Mononuclear cell (primary cell): ENCODE measurements around the gene PPP1R12B. TPM values are rescaled to one million over a fixed set of nuclear protein-coding genes. Genes with fewer than 3 reads are reported as not detected.
"Not testable (repeated sequence)": the region's sequence is repeated elsewhere in the genome, so short reads cannot be mapped to it uniquely, and the experiment has no call there.

Source experiments
- H3K27me3 ChIP-seq: 2 replicates; pipeline ENCODE4 v1.6.0; 2011; ENCODE audit warnings: low read length, control low read depth; ENCODE audit not compliant: insufficient read depth
- H3K4me1 ChIP-seq: 2 replicates; pipeline ENCODE4 v1.5.1; 2011; ENCODE audit warnings: mild to moderate bottlenecking, low read length, control low read depth; ENCODE audit not compliant: insufficient read depth
- H3K4me3 ChIP-seq: 2 replicates; pipeline ENCODE4 v1.5.1; 2011; ENCODE audit warnings: mild to moderate bottlenecking, low read length, moderate library complexity
- H3K9me3 ChIP-seq: 2 replicates; pipeline ENCODE4 v1.5.1; 2011; ENCODE audit warnings: low read depth, mild to moderate bottlenecking, control low read depth, low read length
- total RNA-seq: library from RNA; depleted of rRNA; stranded (reverse); fragments of >200 nt; gene quantifications from one replicate; pipeline ENCODE4 v1.2.3, GENCODE V29; 2012

The PPP1R12B gene
- total RNA-seq, 1 donor = 22.4 TPM

DNA sequence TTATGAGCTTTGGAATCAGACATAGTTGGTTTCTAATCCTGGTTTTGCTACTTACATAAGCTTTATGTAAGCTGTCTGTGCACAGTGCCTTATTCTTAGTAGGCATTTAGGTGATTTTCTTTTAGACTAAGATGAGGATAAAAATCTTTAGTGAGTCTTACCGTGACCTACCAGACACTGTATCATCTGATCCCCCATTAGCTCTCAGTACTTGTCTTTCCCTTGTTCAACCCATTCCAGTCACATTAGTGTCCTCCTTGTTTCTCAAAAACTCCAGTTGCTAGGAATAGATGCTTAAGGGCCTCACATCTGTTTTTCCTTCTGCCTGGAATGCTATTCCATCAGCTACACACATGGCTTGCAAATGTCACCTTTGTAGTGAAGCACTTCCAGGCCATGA, 18.8 kb downstream of the PPP1R12B start:
- Histone ChIP-seq H3K9me3 (no peaks in the 10 kb centered on the region), H3K4me3 (no peak overlapping the region), H3K27me3 (no peaks in the 10 kb centered on the region), H3K4me1 (no peaks in the 10 kb centered on the region)

- H3K9me3 ChIP-seq, H3K4me3 ChIP-seq, H3K27me3 ChIP-seq: not testable (repeated sequence)
- peaks cover 12% of the 10 kb centered on the region for H3K4me1 ChIP-seq
Observed at GRCh38 chr1:202370906-202371305, 22.4 kb downstream of the PPP1R12B start.

DNA sequence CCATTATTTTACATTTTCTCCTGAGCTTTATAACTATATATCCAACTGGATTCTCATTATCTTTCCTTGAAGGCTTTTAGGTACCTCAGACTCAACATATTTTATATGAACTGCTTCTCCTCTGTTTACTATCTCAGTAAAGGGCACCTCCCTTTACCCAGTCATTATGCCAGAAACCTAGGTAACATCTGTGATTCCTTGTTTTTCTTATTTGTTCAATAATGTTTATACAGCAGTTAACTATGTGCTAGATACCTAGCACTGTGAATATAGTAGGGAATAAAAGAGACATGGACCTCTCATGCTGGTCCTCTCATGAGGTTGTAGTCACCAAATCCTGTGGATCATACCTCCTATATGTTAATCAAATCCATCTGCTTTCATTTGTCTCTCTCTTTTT, 25.6 kb downstream of the PPP1R12B start:
- no peak overlapping the region for H3K4me3 ChIP-seq
- no peaks in the 10 kb centered on the region for H3K9me3 ChIP-seq
- H3K4me1 ChIP-seq = peaks cover 12% of the 10 kb centered on the region
- no peaks in the 10 kb centered on the region for H3K27me3 ChIP-seq

DNA sequence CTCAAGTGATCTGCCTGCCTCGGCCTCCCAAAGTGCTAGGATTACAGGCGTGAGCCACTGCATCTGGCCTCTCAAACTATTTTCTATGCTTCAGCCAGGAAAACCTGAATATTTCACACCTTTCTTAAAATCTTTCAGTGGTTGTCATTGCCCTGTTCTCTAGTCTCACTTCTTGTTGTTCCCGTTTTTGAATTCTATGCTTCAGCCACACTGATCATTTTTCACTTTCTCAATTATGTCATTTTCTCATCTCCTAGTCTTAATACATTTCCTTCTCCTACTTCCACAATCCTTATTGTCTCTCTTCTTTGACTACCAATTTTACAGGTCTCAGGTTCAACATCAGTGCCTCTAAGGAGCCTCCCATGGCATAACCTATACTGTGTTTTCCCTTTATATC, 26.7 kb downstream of the PPP1R12B start:
- H3K27me3 ChIP-seq, H3K9me3 ChIP-seq, H3K4me3 ChIP-seq: not testable (repeated sequence)
- peaks cover 12% of the 10 kb centered on the region for H3K4me1 ChIP-seq

DNA sequence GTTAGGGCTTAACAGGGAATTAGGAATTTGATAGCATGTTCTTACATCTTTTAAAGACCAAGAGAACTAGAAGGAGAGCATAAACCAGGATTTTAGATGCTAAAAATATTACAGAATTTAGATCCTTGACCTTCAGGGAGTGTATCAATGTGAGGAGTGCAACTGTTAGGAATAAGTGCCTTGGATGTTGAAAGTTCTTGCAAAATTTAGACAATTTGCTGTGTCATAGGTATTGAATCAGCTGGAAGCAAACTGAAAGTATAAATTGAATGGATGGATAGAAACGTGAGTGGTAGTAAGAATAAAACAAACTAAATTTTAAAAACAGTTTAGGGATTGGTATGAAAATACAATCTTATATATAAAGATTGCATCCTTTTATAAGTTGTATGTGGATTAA, 27.7 kb downstream of the PPP1R12B start:
- H3K9me3 ChIP-seq = no peaks in the 10 kb centered on the region
- H3K4me1 ChIP-seq = peaks cover 12% of the 10 kb centered on the region
- no peaks in the 10 kb centered on the region for H3K27me3 ChIP-seq
- H3K4me3 ChIP-seq = no peak overlapping the region

DNA sequence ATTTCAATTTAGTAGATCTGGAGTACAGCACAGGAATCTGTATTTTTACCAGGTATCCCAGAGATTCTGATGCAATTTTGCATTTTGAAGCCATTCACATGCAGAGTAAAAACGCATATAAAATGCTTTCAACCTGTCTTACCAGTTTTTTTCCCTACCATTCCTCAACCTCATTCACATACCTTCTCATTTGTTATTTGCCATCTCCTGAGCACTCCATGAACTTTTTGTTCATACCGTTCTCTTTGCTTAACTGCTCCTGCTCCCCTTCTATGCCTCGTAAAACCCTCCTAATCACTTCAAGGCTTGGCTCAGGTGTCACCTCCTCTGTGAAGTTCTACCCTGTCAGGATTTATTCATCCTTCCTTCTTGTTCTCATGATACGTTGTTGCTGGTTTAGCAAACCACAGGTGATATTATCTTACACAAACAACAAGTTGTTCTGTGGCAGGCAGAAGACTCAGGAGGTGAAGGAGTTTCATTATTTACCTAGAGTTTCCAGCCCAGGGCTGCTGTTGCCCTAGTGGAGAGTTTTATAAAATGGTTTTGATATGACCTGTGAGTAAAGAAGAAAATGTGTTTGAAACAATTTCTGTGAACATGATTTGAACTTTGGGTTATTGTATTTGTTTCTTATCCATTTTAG, 31.5 kb downstream of the PPP1R12B start:
- not testable (repeated sequence) for H3K4me3 ChIP-seq, H3K27me3 ChIP-seq, H3K4me1 ChIP-seq, H3K9me3 ChIP-seq

- not testable (repeated sequence) for H3K4me1 ChIP-seq, H3K9me3 ChIP-seq, H3K4me3 ChIP-seq
Observed at GRCh38 chr1:202380535-202380934, 32.0 kb downstream of the PPP1R12B start.

GRCh38 chr1:202381867-202382266, 33.4 kb downstream of the PPP1R12B start:
- H3K27me3 ChIP-seq, H3K4me3 ChIP-seq, H3K4me1 ChIP-seq, H3K9me3 ChIP-seq: not testable (repeated sequence)

More at GRCh38 chr1:202380535-202380934, 32.0 kb downstream of the PPP1R12B start:
- not testable (repeated sequence) for H3K27me3 ChIP-seq

- H3K4me3 ChIP-seq, H3K27me3 ChIP-seq, H3K9me3 ChIP-seq: not testable (repeated sequence)
- peaks cover 11% of the 10 kb centered on the region for H3K4me1 ChIP-seq
Observed at GRCh38 chr1:202395831-202396230, 47.3 kb downstream of the PPP1R12B start.

- H3K4me3 ChIP-seq = no peak overlapping the region
- no peaks in the 10 kb centered on the region for H3K27me3 ChIP-seq
- peaks cover 11% of the 10 kb centered on the region for H3K4me1 ChIP-seq
- H3K9me3 ChIP-seq = no peaks in the 10 kb centered on the region
Observed at GRCh38 chr1:202397256-202397655, 48.8 kb downstream of the PPP1R12B start.

DNA sequence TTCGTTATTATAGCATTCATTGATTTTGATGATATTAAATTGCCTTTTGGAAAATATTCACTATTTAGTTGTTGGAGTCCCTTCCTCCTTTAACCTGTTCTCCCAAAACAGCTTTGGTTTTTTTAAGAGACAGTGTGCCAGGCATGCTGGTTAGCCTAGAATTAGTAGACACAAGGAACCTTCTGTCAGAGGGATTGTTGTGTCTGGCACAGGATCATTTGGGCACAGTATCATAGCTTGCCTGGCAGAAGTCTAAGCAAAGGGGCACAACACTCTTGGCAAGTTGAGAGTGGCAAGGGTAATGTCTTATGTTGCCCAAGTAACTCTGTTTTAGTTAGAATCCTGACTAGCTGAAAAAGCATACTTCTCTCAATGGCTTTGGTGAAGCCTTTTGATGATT, 49.9 kb downstream of the PPP1R12B start:
- H3K9me3 ChIP-seq, H3K27me3 ChIP-seq, H3K4me3 ChIP-seq: not testable (repeated sequence)
- peaks cover 11% of the 10 kb centered on the region for H3K4me1 ChIP-seq

DNA sequence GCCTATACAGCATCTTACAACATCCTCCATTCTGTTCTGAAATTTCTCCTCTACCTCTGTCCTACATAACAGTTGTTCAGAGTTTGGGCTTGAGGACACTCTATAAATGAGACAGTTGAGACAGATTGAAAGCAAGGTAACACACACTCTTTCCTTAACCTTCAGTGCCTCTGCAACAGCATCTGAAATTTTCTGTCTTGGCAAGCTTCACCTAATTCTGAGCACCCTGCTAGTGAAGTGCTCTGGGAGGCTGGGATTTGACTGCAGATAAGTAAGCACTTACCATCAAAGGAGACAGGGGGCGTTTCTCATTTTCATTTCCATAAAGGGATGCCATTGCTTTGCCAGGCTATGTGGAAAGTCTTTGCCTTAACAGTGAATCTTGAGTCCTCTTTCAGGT, 53.3 kb downstream of the PPP1R12B start:
- H3K9me3 ChIP-seq, H3K27me3 ChIP-seq, H3K4me1 ChIP-seq, H3K4me3 ChIP-seq: not testable (repeated sequence)

GRCh38 chr1:202403381-202403780, 54.9 kb downstream of the PPP1R12B start:
- H3K4me1 ChIP-seq, H3K27me3 ChIP-seq, H3K9me3 ChIP-seq, H3K4me3 ChIP-seq: not testable (repeated sequence)

DNA sequence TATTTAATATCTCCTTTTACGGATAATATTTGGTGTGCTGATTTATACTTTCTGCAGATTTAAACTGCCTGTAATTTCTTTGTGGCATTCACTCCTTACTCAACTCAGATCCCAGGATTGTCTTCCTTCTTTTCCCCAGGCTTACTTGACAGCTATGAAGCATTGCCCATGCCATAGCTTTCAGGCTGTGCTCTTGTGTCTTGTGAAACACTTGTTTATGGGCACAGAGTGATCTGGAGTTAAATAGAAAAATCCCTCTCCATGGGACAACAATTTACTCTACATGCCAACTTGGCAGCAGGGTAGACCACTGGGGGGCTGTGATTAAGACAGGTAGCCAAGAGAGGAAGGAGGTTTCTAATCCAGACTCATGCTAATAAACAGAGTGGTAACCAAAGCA, 57.4 kb downstream of the PPP1R12B start:
- Histone ChIP-seq H3K27me3 (no peaks in the 10 kb centered on the region), H3K4me3 (no peak overlapping the region), H3K4me1 (no peaks in the 10 kb centered on the region), H3K9me3 (no peaks in the 10 kb centered on the region)

- not testable (repeated sequence) for H3K4me1 ChIP-seq, H3K27me3 ChIP-seq, H3K9me3 ChIP-seq, H3K4me3 ChIP-seq
Observed at GRCh38 chr1:202406896-202407295, 58.4 kb downstream of the PPP1R12B start.

GRCh38 chr1:202407378-202407777, 58.9 kb downstream of the PPP1R12B start:
- not testable (repeated sequence) for H3K4me3 ChIP-seq, H3K9me3 ChIP-seq, H3K27me3 ChIP-seq, H3K4me1 ChIP-seq

- H3K9me3 ChIP-seq, H3K4me1 ChIP-seq, H3K4me3 ChIP-seq, H3K27me3 ChIP-seq: not testable (repeated sequence)
Observed at GRCh38 chr1:202410251-202410650, 61.8 kb downstream of the PPP1R12B start.
